Right lobe of liver (tissue), 4 donors: ENCODE measurements around the gene LCNL1.

Experiments
- POLR2A ChIP-seq: fragments of 450-650 bp; IDR thresholded peaks from one replicate; pipeline ENCODE4 v1.6.1; 2017; ENCODE audit warnings: antibody characterized with exemption, mild to moderate bottlenecking
- TF ChIP-seq, protein P1 (sequence below), 4 donors: fragments of 200-600 bp in 3 of 4; fragments of 450-650 bp in 1 of 4; IDR thresholded peaks; one replicate each; pipeline versions ENCODE4 v1.5.1 to v1.8.0; 2016 to 2022; ENCODE audit warnings: antibody characterized with exemption in 4 of 4, mild to moderate bottlenecking in 2 of 4
- donor health status: DM: no; HTN: no; CAD: no.
- donor health status: DM: no; HTN: no; CAD: no.
- donor health status: DM: no; HTN: yes; CAD: no.

DNA sequence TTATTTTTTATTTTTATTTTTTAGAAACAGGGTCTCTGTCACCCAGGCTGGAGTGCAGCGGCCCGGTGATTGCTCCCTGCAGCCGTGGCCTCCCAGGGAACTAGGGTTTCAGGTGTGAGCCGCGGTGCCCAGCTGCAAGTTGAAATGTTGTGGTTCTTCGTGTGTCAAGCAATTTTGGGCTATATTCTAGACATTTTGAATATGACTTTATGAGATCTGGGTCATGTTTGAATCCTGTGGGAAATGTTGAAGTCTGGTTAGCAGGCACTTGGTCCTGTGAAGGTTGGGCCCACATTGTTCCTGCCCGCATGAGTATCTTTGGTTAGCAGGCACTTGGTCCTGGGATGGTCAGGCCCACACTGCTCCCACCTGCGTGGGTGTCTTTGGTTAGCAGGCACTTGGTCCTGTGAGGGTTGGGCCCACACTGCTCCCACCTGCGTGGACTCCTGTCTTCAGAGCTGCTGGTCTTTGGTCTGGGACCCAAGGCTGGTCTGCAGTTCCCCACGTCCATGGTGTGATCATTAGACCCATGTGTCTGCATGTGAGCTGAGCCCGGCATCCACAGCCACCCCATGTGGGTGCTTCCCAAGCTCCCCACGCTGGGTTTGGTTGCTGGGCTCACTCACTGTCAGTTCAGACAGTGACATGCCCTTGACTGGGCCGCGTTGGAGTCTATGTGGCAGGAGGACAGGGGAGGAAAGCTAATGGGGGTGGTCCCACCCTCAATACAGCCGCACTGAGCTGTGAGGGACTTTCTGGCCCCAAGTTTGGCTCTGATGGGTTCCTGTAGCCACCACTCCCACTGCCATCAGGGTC, 45.4 kb upstream of the LCNL1 start:
- no peak for TF ChIP-seq POLR2A
- TF ChIP-seq, protein P1, sequence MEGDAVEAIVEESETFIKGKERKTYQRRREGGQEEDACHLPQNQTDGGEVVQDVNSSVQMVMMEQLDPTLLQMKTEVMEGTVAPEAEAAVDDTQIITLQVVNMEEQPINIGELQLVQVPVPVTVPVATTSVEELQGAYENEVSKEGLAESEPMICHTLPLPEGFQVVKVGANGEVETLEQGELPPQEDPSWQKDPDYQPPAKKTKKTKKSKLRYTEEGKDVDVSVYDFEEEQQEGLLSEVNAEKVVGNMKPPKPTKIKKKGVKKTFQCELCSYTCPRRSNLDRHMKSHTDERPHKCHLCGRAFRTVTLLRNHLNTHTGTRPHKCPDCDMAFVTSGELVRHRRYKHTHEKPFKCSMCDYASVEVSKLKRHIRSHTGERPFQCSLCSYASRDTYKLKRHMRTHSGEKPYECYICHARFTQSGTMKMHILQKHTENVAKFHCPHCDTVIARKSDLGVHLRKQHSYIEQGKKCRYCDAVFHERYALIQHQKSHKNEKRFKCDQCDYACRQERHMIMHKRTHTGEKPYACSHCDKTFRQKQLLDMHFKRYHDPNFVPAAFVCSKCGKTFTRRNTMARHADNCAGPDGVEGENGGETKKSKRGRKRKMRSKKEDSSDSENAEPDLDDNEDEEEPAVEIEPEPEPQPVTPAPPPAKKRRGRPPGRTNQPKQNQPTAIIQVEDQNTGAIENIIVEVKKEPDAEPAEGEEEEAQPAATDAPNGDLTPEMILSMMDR (IDR thresholded peaks at IDR 0.05) = no peak
